NCI-H345 (cell line): Measurements from ENCODE around the gene ZNF837.

Experiments used
- DNase-seq: peaks from one replicate; lab custom pipeline; 2025; lab: John Stamatoyannopoulos, UW

ZNF837 gene

DNA sequence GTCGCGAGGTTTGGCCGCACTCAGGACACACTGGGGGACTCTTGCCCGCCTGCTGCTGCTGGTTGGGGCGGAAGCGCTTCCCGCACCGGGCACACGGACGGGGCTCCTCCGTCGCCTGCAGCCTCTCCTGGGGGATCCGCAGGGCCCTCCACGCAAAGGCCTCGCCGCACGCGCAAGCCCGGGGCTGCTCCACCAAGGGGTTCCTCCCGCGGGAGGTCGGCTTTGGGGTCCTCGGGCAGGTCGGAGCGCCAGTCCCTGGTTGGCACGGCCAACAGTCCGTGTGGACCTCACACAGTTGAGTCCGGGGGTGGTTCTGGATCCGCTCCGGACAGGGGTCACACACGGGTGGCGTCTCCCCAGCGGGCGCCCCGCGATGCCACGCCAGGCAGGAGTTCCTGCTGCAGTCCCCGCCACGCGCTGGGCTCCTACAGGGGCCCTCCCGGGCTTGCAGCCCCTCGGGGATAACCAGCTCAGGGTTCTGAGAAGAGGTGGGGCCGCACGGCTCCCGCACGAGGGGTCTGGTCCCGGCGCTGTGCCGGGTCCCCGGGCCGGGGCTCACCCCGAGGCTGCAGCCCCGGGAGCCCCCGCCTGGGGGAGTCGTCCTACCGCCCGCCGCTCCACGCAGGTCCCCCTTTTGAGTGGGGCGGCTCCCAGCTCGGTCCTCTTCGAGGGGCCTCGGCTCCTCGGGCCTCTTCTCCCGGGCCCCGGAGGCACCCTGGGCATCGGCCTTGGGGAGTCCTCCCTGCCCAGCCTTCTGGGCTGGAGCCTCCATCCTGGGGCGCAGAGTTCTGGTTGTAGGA, 12.1 kb downstream of the ZNF837 start:
- no peak for DNase-seq

DNA sequence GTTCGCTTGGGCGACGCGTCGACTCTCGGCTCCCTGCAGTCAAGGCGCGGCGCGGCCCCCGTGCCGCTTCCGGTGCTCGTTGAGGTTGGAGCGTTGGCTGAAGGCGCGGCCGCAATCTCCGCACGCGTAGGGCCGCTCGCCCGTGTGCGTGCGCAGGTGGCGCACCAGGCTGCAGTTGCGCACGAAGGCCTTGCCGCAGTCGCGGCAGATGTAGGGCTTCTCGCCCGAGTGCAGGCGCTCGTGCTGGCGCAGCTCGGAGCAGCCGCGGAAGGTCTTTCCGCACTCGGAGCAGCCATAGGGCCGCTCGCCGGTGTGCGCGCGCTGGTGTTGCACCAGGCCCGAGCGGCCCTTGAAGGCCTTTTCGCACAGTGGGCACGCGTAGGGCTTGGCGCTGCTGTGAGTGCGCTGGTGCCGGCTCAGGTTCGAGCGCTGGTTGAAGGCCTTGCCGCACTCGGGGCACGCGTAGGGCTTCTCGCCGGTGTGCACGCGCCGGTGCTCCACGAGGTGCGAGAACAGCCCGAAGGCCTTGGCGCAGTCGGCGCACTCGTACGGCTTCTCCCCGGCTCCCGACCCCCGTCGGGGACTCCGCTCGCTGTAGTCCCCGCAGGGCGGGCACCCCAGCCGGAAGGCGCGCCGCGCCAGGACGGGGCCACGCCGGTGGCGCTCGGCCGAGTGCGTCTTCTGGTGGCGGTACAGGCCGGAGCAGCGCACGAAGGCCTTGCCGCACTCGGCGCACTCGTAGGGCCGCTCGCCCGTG, 13.0 kb downstream of the ZNF837 start:
- DNase-seq: no peak

- no peak for DNase-seq
These were observed 14.0 kb downstream of the ZNF837 start for GRCh38 chr19:58366585-58367430.

GRCh38 chr19:58364146-58364545, 16.7 kb downstream of the ZNF837 start:
- DNase-seq: no peak

DNA sequence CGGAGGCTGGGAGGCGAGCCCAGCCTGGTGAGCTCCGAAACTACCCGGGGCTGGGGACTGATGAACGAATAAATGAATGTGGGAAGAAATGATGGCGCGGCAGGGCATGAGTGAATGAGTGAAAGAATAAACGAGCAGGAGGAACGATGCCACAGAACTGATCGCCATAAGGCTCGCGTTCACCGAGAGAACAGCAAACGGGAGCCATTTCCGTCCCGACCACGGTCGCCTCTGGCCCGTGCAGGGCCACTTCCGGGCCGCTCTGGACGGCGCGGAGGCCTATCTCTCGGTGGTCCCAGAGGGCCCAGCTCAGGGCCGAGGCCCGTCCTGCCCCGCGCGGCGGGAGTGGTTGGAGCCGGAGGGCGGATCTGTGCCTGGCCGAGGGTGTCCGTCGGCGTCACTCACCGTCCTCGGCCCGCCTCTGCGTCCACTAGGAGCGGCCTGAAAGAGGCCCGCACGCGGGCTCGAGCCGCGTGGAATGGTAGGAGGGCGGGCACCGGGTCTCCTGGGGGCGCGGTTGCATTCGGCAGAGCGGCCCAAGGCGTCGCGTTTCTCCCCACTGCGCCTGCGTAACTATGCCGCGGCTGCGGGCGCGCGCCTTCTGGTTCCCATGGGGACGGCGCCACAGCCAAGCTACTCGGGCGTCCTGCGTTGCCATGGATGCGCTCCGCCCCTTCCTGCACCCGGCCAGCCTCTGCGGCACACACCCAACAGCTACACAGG, 18.4 kb downstream of the ZNF837 start, which contains the start of gene ZNF497:
ZNF497 (minus strand) TSS at position 480 of the 723 bp plus-strand sequence. CDS start 5,116 bp downstream, outside the sequence.
- peak; percentile 96 for DNase-seq

DNA sequence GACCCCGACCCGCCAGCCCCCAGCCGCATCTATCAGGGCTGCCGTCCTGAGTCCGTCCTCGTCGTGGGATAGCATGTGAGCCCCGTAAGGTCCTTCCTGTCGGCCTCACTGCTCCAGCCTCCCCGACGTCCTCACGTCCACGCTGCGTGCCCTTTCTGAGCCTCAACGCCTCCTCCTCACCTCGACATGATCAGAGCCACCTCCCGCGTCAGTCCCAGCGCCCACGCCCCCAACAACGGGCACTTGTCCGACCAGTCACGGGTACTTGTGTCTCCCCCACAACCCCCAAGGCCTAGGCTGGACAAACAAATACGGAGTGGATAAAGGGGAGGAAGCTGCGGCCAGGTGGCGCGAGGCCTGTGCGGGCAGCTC, 18.9 kb downstream of the ZNF837 start:
- peak; percentile 32 for DNase-seq

GRCh38 chr19:58357481-58358145, 23.2 kb downstream of the ZNF837 start:
- no peak for DNase-seq

- no peak for DNase-seq
These were observed 23.9 kb downstream of the ZNF837 start for GRCh38 chr19:58356766-58357480.

DNA sequence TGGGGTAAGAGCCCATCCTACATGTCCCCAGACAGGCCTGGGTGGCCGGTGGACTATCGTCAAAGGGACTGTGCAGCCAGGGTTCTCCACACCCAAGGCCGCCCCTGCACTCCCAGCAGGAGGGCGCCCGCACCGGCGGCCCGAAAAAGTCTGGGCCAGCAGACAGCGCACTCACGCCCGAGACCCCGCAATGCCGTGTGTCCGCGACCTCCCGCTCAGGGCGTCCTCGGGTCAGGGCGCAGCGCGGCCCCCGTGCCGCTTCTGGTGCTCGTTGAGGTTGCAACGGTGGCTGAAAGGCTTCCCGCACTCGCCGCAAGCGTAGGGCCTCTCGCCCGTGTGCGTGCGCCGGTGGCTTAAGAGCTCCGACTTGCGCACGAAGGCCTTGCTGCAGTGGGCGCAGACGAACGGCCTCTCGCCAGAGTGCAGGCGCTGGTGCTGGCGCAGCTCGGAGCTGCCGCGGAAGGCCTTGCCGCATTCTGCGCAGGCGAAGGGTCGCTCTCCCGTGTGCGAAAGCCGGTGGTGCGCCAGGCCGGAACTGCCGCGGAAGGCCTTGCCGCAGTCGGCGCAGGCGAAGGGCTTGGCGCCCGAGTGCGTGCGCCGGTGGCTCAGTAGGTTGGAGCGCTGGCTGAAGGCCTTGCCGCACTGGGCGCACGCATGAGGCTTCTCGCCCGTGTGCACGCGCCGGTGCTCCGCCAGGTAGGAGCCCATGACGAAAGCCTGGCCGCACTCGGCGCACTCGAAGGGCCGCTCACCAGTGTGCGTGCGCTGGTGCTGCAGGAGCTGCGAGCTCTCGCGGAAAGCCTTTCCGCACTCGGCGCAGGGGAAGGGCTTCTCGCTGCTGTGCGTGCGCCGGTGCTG, 24.7 kb downstream of the ZNF837 start:
- DNase-seq: no peak

DNA sequence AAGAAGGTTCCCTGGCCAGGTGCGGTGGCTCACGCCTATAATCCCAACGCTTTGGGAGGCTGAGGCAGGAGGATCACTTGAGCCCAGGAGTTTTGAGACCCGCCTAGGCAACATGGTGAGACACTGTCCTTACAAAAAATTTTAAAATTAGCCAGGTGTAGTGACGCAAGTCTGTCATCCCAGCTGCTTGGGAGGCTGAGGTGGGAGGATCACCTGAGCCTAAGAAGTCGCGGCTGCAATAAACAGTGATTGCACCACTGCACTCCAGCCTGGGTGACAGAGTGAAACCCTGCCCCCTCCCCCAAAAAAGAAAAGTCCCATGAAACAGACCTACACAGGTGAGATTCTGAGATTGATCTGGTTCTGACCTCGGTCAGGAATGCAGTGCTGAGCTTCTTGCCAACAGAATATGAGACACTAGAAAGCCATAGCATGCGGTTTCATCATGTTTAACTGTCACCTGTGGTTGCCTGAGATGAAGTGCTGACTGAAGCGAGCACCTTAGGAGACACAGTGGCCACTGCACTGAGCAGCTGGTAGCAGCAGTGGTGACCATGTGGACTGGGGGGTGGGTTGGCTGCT, 25.5 kb downstream of the ZNF837 start:
- DNase-seq: no peak

GRCh38 chr19:58354478-58355030, 26.3 kb downstream of the ZNF837 start:
- no peak for DNase-seq

GRCh38 chr19:58353717-58354477, 26.9 kb downstream of the ZNF837 start:
- DNase-seq: no peak

GRCh38 chr19:58352760-58353671, 27.8 kb downstream of the ZNF837 start, which contains the start of gene A1BG:
TSS of gene A1BG (minus strand) at chr19:58353492. CDS start at chr19:58353437, 55 bp downstream.
- DNase-seq: no peak

GRCh38 chr19:58351990-58352755, 28.7 kb downstream of the ZNF837 start:
- DNase-seq: no peak

- DNase-seq: no peak
These were observed 29.3 kb downstream of the ZNF837 start for GRCh38 chr19:58351558-58351878.

DNA sequence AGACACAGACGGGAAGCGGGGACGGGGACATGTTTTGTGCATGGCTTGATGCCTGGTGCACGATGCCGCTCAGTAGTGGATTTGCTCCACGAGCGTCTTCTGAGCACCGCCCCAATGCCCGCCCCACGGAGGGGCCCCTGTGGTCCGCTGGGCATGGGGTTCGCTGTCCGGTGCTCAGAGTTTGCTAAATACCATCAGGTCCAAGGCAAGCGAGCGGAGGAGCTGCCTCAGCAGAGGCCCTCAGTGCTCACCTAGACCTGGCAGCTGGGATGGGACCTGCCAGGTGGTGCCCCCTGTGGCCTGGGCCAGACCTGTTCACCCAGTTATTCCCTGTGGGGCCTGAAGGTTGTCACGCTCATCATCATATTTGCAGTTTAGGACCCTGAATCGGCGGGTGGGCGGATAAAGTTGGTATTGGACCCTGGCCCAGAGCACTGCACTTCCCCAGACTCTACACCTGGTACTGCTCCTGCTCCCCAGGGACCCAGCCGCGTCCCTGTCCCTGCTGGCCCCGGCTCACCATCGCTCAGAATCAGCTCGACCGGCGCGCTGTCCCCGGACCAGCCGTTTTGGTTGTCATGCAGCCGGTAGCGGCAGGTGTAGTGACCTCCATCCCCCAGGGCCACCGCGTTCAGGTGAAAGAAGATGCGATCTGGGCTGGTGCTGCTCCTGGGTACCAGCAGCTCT, 29.8 kb downstream of the ZNF837 start:
- DNase-seq: no peak
